ENCODE results near the gene DDX42.
"Not testable (repeated sequence)": the region's sequence is repeated elsewhere in the genome, so short reads cannot be mapped to it uniquely, and the experiment has no call there.

The DDX42 gene

GRCh38 chr17:63840591-63841349 is 66.8 kb downstream of the DDX42 start:
- DNase-seq (ENCODE audit: low spot score), result no peak

DNA sequence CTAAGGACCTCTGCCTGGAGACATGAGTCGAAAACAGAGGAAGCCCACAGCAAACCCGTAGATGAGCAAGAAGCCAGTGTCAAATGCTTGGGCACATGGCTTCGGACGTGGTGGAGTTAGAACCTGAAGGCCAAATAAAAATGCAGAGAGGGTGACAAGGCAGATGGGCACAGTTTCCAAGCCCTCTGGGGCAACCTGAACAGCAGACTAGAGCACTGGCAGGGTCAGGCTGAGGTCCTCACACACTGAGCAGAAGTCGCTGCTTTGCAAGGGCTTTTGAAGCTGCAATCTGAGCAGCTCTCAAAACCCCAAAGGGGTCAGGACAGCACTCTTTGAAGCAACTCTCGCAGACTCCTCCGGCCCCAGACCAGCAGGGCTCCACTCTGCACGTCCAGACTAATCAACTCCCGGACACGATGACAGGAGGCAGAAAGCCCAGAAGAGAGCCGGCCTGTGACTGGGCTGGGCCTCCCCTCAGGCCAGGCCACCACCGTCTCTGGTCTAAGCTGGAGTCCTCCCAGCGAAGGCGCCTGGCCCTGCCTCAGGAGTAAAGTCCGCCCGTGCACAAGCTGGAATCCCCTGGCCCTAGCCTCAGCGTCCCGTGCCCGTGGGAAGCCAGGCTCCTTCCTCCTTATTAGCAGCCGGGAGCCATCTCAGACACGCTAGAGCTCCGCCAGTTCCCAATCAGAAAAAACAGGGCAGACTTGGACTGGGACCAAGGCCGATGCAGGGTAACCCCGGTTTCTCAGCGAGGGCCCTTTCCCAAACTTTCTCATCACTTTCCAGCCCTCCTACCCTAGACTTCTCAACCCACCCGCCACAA is 67.6 kb downstream of the DDX42 start:
- peak; percentile 62 for DNase-seq (ENCODE audit: low spot score)

GRCh38 chr17:63842173-63842539 is 68.2 kb downstream of the DDX42 start:
- no peak for DNase-seq (ENCODE audit: low spot score)

DNA sequence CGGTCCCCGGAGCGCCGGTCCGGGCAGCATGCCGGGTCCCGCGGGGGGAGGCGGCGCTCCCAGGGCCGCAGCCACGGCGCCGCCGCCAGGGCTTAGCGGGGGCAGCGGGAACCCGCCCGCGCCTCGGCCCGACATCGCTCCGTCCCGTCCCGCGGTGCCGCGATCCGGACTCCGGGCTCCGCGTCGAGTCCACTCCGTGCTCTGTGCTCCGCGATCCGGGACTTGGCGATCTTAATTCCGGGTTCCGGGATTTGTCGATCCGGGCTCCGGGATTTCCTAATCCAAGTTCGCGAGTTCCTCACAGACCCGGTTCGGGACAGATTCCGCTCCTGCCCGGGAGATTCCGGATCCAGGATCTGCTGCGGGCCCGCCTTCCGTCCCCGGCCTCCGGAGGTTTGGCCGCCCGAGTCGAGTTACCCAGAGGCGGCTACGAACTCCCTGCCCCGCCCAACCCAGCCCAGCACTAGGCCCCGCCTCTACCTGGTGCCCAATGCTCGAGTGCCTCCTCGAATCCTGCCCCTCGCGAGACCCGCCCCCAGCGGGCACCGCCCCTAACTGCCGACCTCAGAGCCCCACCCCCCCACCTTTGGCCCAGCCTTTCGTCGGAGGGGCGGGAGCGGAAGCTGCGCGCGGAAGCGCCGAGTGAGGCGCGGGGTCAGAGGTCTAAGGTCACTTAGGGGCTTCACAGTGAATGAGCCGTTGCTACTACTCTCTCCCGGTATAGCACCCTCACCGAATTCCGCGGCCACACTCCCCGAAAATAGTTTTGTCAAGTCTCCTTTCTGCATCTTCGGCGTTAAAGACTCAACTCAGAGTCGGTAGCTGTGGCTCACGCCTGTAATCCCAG is 68.8 kb downstream of the DDX42 start, which contains the start of gene SMARCD2:
TSS of gene SMARCD2 (minus strand) at position 146 of the 847 bp plus-strand sequence. CDS start at position 135, 11 bp downstream.
- peak; percentile 99 for DNase-seq (ENCODE audit: low spot score)

DNA sequence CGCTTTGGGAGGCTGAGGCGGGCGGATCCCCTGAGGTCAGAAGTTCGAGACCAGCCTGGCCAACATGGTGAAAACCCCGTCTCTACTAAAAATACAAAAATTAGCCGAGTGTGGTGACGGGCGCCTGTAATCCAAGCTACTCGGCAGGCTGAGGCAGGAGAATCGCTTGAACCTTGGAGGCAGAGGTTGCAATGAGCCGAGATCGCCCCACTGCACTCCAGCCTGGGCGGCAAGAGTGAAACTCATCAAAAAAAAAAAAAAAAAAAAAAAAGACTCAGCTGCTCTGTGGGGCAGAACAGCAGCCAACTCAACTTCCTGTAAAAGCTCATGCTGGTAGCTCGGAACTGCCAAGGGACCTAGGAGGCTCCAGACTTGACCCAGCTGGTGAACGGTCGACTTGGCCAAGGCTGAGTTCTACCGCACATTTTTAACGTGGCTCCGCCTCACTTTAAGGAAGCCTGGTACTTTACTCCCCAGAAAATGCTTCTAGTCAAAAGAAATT is 69.5 kb downstream of the DDX42 start:
- not testable (repeated sequence) for DNase-seq (ENCODE audit: low spot score)

DNA sequence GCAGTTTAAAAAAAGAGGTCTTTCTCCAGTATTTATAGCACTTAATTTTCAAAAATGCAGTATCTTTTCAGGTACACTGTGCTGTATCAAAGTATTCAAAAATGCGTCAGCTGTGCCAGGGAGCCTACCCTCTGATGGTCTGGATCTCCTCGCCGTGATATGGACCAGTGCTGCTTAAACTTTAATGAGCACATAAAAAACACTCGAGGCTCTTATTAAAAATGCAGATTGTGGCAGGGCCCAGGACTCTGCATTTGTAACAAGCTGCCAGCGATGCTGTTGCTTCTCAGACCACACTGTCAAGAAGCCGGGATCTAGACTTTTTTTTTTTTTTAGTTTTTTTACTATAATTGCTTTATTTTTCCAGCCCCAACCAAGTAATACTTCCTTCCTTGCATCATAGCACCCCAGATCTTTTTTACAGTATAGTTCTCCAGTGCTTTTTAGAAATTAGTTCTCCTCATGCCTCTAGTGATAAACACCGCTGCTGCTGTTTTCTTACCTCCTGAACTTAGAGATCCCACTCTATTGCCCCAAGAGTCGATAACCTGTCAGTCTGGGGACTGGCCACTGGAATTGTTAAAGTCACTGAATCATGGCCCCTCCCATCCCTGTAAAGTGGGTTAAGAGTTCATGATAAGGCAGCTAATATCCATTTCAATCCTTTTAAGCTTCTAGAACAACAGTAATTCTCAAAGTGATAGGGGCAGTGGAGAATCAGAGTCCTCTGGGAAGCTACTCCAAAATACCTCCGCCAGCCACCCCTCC is 70.1 kb downstream of the DDX42 start:
- no peak for DNase-seq (ENCODE audit: low spot score)

GRCh38 chr17:63845509-63845908 is 71.5 kb downstream of the DDX42 start:
- DNase-seq (ENCODE audit: low spot score), result no peak

GRCh38 chr17:63847525-63848249 is 73.7 kb downstream of the DDX42 start:
- DNase-seq (ENCODE audit: low spot score), result no peak

- peak; percentile 91 for DNase-seq (ENCODE audit: low spot score)
These were observed 75.1 kb downstream of the DDX42 start for GRCh38 chr17:63848834-63849689.

DNA sequence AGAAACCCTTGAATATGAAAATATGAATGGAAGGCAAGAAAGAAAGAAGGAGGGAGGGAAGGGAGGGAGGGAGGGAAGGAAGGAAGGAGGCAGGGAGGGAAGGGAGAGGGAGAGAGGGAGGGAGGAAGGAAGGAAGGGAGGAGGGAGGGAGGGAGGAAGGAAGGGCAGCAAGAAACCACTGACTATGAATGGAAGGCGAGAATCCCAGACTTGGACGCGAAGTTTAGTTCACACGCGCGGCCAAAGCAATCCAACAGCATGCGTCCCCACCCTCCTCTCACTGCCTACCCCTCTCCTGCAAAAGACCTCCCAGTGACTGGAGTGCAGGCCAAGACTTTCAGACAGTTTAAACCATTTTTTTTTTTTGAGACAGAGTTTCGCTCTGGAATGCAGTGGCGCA is 76.4 kb downstream of the DDX42 start:
- DNase-seq (ENCODE audit: low spot score), result no peak

- no peak for DNase-seq (ENCODE audit: low spot score)
These were observed 79.3 kb downstream of the DDX42 start for GRCh38 chr17:63853260-63853659.

- no peak for DNase-seq (ENCODE audit: low spot score)
These were observed 80.7 kb downstream of the DDX42 start for GRCh38 chr17:63854709-63855108.

DNA sequence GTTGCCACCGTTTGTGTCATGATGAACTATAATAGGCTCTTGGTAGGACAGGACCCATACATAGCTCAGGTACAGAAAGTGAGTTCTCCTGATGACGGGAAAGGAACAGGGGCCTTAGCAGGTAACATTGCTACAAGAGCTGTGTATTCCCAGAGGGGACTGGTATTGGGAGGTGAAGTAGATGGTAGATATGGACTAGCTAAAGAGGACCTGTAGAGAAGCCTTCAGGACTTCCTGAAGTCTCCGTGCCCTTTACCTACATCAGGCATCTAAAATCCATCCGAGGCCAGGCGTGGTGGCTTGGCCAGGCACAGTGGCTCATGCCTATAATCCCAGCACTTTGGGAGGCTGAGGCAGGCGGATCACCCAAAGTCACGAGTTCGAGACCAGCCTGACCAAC is 81.2 kb downstream of the DDX42 start:
- DNase-seq (ENCODE audit: low spot score), result no peak

DNA sequence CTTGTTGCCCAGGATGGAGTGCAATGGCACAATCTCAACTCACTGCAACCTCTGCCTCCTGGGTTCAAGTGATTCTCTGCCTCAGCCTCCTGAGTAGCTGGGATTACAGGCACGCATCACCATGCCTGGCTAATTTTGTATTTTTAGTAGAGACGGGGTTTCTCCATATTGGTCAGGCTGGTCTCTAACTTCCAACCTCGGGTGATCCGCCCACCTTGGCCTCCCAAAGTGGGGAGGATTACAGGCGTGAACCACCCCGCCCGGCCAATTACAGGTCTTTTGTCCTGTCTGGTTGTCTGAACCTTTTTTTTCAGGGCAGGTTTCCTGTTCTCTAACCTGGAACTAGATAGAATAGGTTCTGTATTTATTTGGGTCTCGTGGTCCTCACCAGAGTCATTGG is 82.5 kb downstream of the DDX42 start:
- DNase-seq (ENCODE audit: low spot score), result not testable (repeated sequence)

GRCh38 chr17:63859257-63859656 is 85.3 kb downstream of the DDX42 start:
- DNase-seq (ENCODE audit: low spot score), result no peak

DNA sequence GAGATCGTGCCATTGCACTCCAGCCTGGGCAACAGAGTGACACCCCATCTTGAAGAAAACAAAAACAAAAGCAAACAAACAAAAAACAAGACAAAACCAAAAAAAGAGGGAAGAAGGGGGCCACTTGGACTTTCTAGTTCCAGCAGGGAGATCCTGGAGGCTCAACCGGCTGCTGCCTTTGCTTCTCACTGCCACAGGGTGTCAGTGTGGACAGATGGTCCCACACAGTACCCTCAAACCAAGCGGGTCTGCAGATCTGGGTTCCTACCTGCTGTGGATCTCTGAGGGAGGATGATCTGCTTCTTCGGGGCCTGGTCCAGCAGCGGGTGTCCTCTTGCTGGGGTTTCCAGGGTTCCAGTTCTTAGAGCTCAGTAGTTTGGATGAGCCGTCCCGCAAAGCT is 92.7 kb downstream of the DDX42 start:
- DNase-seq (ENCODE audit: low spot score), result not testable (repeated sequence)

Measured in Ammon's horn (tissue), 1 donor.